ENCODE measurements around the gene GPR62. TPM values are rescaled to one million over a fixed set of nuclear protein-coding genes. Genes with fewer than 3 reads are reported as not detected.

The GPR62 gene
- total and polyA plus RNA-seq, 7 donors: 0.03 to 1.1 (median 0.71) TPM; not detected in 4

- H3K4me3 ChIP-seq: no peak overlapping the region
- peaks cover 0 to 17% (median 15%) of the 10 kb centered on the region in 4 donors for H3K4me1 ChIP-seq
- TF ChIP-seq POLR2A (IDR thresholded peaks at IDR 0.05): no peak
- no peak for TF ChIP-seq CTCF (IDR thresholded peaks at IDR 0.05)
- no peak for TF ChIP-seq POLR2AphosphoS5 (IDR thresholded peaks at IDR 0.05)
- TF ChIP-seq EP300 (IDR thresholded peaks at IDR 0.05): no peak
- 65 to 67% methylated on average over 6 of the region's 6 CpGs for WGBS, 2 donors
- no peaks in the 10 kb centered on the region for H3K9me3 ChIP-seq
- no peak overlapping the region for H3K27ac ChIP-seq
- intact Hi-C loops (cut with DNase I): no loop called here
- no peak for DNase-seq
- H3K36me3 ChIP-seq: peaks cover 0 to 22% (median 2%) of the 10 kb centered on the region in 4 donors
- H3K27me3 ChIP-seq: no peaks in the 10 kb centered on the region
These were observed 1.1 kb upstream of the GPR62 start for GRCh38 chr3:51954105-51954504.

DNA sequence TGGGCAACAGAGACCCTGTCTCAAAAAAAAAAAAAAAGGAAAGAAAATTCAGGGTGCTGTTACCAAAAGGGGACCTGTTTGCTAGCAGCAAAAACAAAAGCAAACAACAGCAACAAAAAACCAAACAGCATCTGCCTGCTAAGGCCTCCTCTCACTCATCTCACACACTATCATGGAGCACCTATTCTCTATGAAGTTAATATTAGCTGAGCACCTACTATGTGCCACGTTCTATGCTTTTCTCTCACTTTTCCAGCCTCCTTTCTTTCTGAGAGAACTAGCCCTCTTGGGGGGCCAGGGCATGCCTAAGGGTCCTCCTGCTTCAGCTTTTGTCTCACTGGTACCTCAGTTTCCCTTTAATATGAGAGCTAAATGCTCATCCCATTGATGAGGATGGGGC lies 468 bp upstream of the GPR62 start:
- intact Hi-C loops (cut with DNase I): no loop called here
- TF ChIP-seq POLR2A (IDR thresholded peaks at IDR 0.05): no peak
- no peak for TF ChIP-seq EP300 (IDR thresholded peaks at IDR 0.05)
- no peak for TF ChIP-seq POLR2AphosphoS5 (IDR thresholded peaks at IDR 0.05)
- no peak for TF ChIP-seq CTCF (IDR thresholded peaks at IDR 0.05)

GRCh38 chr3:51955893-51956770 lies 951 bp downstream of the GPR62 start:
- 4 to 11% methylated on average over 97 of the region's 97 CpGs for WGBS, 2 donors
- no peaks in the 10 kb centered on the region for H3K9me3 ChIP-seq
- no peak for TF ChIP-seq POLR2A (IDR thresholded peaks at IDR 0.05)
- peak in 3 of 4 experiments; percentile 26 to 51 (median 40) for TF ChIP-seq CTCF (IDR thresholded peaks at IDR 0.05)
- TF ChIP-seq EP300 (IDR thresholded peaks at IDR 0.05): no peak
- peak in 1 of 4 donors; percentile 30 for TF ChIP-seq POLR2AphosphoS5 (IDR thresholded peaks at IDR 0.05)
- peaks cover 0 to 17% (median 15%) of the 10 kb centered on the region in 4 donors for H3K4me1 ChIP-seq
- DNase-seq: no peak
- no peaks in the 10 kb centered on the region for H3K27me3 ChIP-seq
- intact Hi-C loops (cut with DNase I): no loop called here
- H3K4me3 ChIP-seq: peak overlapping the region; percentile 11 to 53 (median 46)
- H3K27ac ChIP-seq: peak overlapping the region; percentile 76 to 81 (median 80)
- peaks cover 0 to 35% (median 9%) of the 10 kb centered on the region in 4 donors for H3K36me3 ChIP-seq

More for the DNA sequence above, 468 bp upstream of the GPR62 start:
- no peak for DNase-seq
- peaks cover 0 to 23% (median 3%) of the 10 kb centered on the region in 4 donors for H3K36me3 ChIP-seq
- no peak overlapping the region for H3K27ac ChIP-seq
- peaks cover 0 to 17% (median 15%) of the 10 kb centered on the region in 4 donors for H3K4me1 ChIP-seq
- no peaks in the 10 kb centered on the region for H3K9me3 ChIP-seq
- no peaks in the 10 kb centered on the region for H3K27me3 ChIP-seq
- no peak overlapping the region for H3K4me3 ChIP-seq
- 51 to 77% methylated on average over 1 of the region's 1 CpG for WGBS, 2 donors

DNA sequence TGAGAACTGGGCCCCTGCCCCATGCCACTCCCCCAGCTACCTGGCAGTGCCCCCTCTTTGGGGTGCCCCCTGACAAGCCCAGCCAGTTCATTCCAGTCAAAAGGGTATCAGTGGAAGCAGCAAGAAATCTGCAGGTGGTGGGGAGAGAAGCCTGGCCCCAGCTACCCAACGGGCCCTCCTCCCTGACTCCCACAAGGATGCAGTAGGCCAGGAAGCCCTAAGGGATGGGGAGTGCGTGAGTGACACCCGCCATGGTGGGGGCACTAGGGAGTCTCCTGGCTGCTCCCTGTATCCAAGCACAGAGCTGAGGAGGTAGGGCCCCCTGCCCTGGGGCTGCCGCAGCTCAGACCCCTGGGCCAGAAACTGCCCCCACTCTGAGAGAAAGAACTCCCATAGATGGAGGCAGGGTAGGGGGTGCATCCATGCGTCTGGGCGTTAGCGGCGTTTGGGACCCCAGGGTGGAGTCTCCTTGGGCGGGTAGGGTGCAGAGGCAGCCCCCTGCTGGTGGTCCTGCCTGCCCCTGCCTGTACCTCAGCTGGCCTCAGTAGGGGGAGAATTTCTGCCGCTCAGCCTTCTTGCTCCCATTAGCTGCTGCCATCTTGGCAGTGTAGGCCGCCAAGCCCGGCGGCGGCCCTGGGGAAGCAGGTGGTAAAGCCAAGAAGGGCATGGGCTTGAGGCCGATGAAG lies 2.5 kb downstream of the GPR62 start:
- Histone ChIP-seq H3K9me3 (no peaks in the 10 kb centered on the region), H3K36me3 (peaks cover 0 to 35% (median 9%) of the 10 kb centered on the region in 4 donors), H3K27me3 (no peaks in the 10 kb centered on the region), H3K4me1 (peaks cover 0 to 20% (median 15%) of the 10 kb centered on the region in 4 donors), H3K27ac (peak overlapping the region in 1 of 4 donors; percentile 80), H3K4me3 (no peak overlapping the region)
- intact Hi-C loops (cut with DNase I): no loop called here
- WGBS, 2 donors: 96% methylated on average over 15 of the region's 15 CpGs
- TF ChIP-seq CTCF (IDR thresholded peaks at IDR 0.05) (no peak), EP300 (IDR thresholded peaks at IDR 0.05) (no peak), POLR2A (IDR thresholded peaks at IDR 0.05) (no peak), POLR2AphosphoS5 (IDR thresholded peaks at IDR 0.05) (no peak)
- DNase-seq: no peak

Data from sigmoid colon (tissue), 7 donors.